Measurements from ENCODE around the gene ABHD15. TPM values are rescaled to one million over a fixed set of nuclear protein-coding genes. Genes with fewer than 3 reads are reported as not detected.
A peak's percentile ranks its signal among the peaks of the same experiment; 100 is the strongest.

ABHD15 gene
- total and polyA plus RNA-seq, 9 of the 15 experiments (the other 6 are each of a cell fraction or from before 2014, with no cell fraction given): 0.85 to 4.2 (median 2.1) TPM

DNA sequence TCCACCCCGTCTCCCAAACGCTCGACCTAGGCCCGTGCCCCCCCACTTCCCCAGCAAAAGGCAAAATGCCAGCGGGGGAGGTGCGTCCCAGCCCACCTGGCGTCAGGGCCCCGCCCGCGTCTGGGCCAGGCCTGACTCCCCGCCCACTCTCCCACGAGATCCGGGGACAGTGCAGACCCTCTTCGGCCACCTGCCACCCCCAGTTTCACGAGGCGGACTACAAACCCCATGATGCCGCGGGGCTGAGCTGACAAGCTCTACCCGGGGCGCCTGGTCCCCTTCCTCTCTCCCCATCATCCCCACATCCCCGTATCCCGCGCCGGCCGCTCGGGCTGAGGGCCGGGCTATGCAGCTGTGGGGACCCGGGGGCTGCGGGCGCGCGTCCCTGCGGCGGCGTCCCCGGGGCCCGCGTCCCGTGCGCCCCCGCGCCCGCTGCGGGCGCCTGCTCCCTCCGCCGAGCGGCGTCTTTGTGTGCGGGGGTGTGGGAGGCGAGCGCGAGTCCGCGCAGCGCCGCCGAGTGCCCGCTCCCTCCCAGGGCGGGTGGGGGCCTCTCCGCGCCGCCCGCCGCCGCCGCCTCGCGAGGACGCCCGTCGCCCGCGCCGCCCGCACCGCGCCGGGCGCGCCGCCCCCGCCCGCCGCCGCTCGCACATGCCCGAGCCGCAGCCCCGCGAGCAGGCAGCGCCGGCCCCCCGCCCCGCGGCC is 26.2 kb upstream of the ABHD15 start, which contains the start of gene ANKRD13B:
Gene ANKRD13B, plus strand, starts transcription at position 283 of the 702 bp plus-strand sequence. CDS start 490 bp downstream, outside the sequence.
- H3K9me1 ChIP-seq (ENCODE audit: control insufficient read depth, insufficient read depth, low read length): peaks cover 4% of the 10 kb centered on the region
- DNase-seq (ENCODE audit: extremely low read depth in 1 of 4, low spot score in 3 of 4) (peak; percentile 65 to 68 (median 66)), FAIRE-seq (no peak), ATAC-seq (peak; percentile 14)
- H3K4me3 ChIP-seq: peak within 1 kb of the TSS; percentile 63
- no peaks in the 10 kb centered on the region for H3K9me3 ChIP-seq (replicated peaks; ENCODE audit: control insufficient read depth, insufficient read depth, low read depth, low read length)
- BruUV-seq (replicated peaks): no TSS peak
- CTCF ChIA-PET (ENCODE audit: low intra/inter-chr PET ratio): interaction anchor here (0.6 to 2.3 kb wide), 5 partner anchors 223 to 469 kb away, joined by 3 to 19 read pairs (median 3); no protein-coding TSS in a partner anchor
- WGBS (ENCODE audit: insufficient coverage, low coverage, missing lambda C conversion rate): 1% methylated on average over 26 of the region's 96 CpGs
- peaks cover 12% of the 10 kb centered on the region for H4K20me1 ChIP-seq (replicated peaks; ENCODE audit: control insufficient read depth, insufficient read depth, low read length)
- peak within 1 kb of the TSS; percentile 47; the same call in 1 of the 3 replicates for H3K27ac ChIP-seq (ENCODE audit: extremely low read depth, low read depth, low read length)
- POLR2A ChIA-PET: interaction anchor here (0.9 kb wide), 1 partner anchor 56 kb away, joined by 3 read pairs; no protein-coding TSS in a partner anchor
- no peaks in the 10 kb centered on the region for H3K27me3 ChIP-seq (ENCODE audit: control insufficient read depth in 2 of 2, insufficient read depth in 2 of 2, low read length in 2 of 2)
- peak within 1 kb of the TSS; percentile 95 for H2AFZ ChIP-seq (ENCODE audit: low read depth, low read length)
- H3K79me2 ChIP-seq (ENCODE audit: control insufficient read depth, insufficient read depth, low read length): peaks cover 16% of the 10 kb centered on the region
- H3K36me3 ChIP-seq (ENCODE audit: control insufficient read depth, insufficient read depth, low read length): no peaks in the 10 kb centered on the region
- peaks cover 44 to 88% of the 10 kb centered on the region in 2 experiments for H3K4me1 ChIP-seq (replicated peaks in 1 of 2; ENCODE audit: control insufficient read depth in 2 of 2, insufficient read depth in 2 of 2, low read length in 2 of 2)
- in situ Hi-C loops (cut with MboI) (no loop called here), intact Hi-C loops (cut with micrococcal nuclease) (loop anchor here (2.0 to 5.0 kb wide), 2 partner anchors 201 to 222 kb away; partner anchors contain the start of gene TAOK1)
- peak within 1 kb of the TSS; percentile 83 for H3K4me2 ChIP-seq (ENCODE audit: insufficient read depth, low read length)
- peak within 1 kb of the TSS; percentile 32 to 91; a peak in 3 of 4 replicates for H3K9ac ChIP-seq (ENCODE audit: insufficient read depth in 1 of 2, low read depth in 2 of 2, low read length in 2 of 2)
- peak in 1 of 2 experiments; percentile 82 for TF ChIP-seq AFF1 (IDR thresholded peaks at IDR 0.05; ENCODE audit: low read depth in 1 of 2, partially characterized antibody in 2 of 2)
- TF ChIP-seq SAFB2 (IDR thresholded peaks at IDR 0.05; ENCODE audit: borderline replicate concordance, low read depth, low read length, severe bottlenecking): no peak
- TF ChIP-seq FIP1L1 (IDR thresholded peaks at IDR 0.05; ENCODE audit: low read depth, low read length, poor library complexity, severe bottlenecking): peak; percentile 42
- peak in 1 of 2 experiments; percentile 69; a peak in 1 of 4 replicates for TF ChIP-seq NONO (IDR thresholded peaks at IDR 0.05; ENCODE audit: low read depth in 2 of 2, low read length in 1 of 2)
- TF ChIP-seq ZNF143 (CRISPR knock-in tag; IDR thresholded peaks at IDR 0.05): peak; percentile 78
- TF ChIP-seq ETV1 (tag; conservative IDR thresholded peaks at IDR 0.05; ENCODE audit: low read depth): no peak
- no peak for TF ChIP-seq ZBTB9 (CRISPR knock-in tag; IDR thresholded peaks at IDR 0.05)
- no peak for TF ChIP-seq ZSCAN29 (IDR thresholded peaks at IDR 0.05)
- no peak for TF ChIP-seq ZNF699 (CRISPR knock-in tag; IDR thresholded peaks at IDR 0.05; ENCODE audit: insufficient replicate concordance)
- TF ChIP-seq ZNF217 (CRISPR knock-in tag; IDR thresholded peaks at IDR 0.05): no peak
- no peak for TF ChIP-seq PRPF4 (IDR thresholded peaks at IDR 0.05; ENCODE audit: insufficient read depth, low read depth, low read length, poor library complexity, severe bottlenecking)
- no peak for TF ChIP-seq SP1 (CRISPR knock-in tag; IDR thresholded peaks at IDR 0.05)
- TF ChIP-seq CHD2 (IDR thresholded peaks at IDR 0.05; ENCODE audit: low read depth, low read length): no peak
- no peak for TF ChIP-seq YBX1 (IDR thresholded peaks at IDR 0.05)
- TF ChIP-seq PHF8 (IDR thresholded peaks at IDR 0.05; ENCODE audit: borderline replicate concordance, low read length): no peak
- TF ChIP-seq MBD2 (IDR thresholded peaks at IDR 0.05; ENCODE audit: borderline replicate concordance, low read depth): 0 out of 2 replicates have a peak, but pooled peaks have one; percentile 24
